HG02759 (cell line): Measurements from ENCODE around the gene DNAJC3.
A peak's percentile ranks its signal among the peaks of the same experiment; 100 is the strongest.
"Not testable (repeated sequence)": the region's sequence is repeated elsewhere in the genome, so short reads cannot be mapped to it uniquely, and the experiment has no call there.

Experiments used
- ATAC-seq: cut with Tn5 transposase; IDR thresholded peaks from one replicate; pipeline ENCODE4 v1.9.1; 2021; ENCODE audit warnings: mild to moderate bottlenecking, moderate library complexity; ENCODE audit not compliant: unreplicated experiment

Gene DNAJC3

GRCh38 chr13:95671597-95671996, 5.3 kb upstream of the DNAJC3 start:
- no peak for ATAC-seq

GRCh38 chr13:95676105-95676761, 706 bp upstream of the DNAJC3 start:
- ATAC-seq, result peak; percentile 15

GRCh38 chr13:95677564-95678266, 776 bp downstream of the DNAJC3 start:
- ATAC-seq, result peak; percentile 16

GRCh38 chr13:95678967-95679366, 2.0 kb downstream of the DNAJC3 start:
- ATAC-seq, result no peak

GRCh38 chr13:95679722-95680121, 2.8 kb downstream of the DNAJC3 start:
- ATAC-seq, result no peak

- no peak for ATAC-seq
Observed at GRCh38 chr13:95684418-95684817, 7.5 kb downstream of the DNAJC3 start.

GRCh38 chr13:95684960-95685359, 8.0 kb downstream of the DNAJC3 start:
- not testable (repeated sequence) for ATAC-seq

GRCh38 chr13:95689582-95689926, 12.6 kb downstream of the DNAJC3 start:
- ATAC-seq, result no peak

GRCh38 chr13:95690986-95691385, 14.0 kb downstream of the DNAJC3 start:
- not testable (repeated sequence) for ATAC-seq

GRCh38 chr13:95697052-95697680, 20.2 kb downstream of the DNAJC3 start:
- no peak for ATAC-seq

- peak; percentile 44 for ATAC-seq
Observed at GRCh38 chr13:95698047-95698749, 21.3 kb downstream of the DNAJC3 start.

- no peak for ATAC-seq
Observed at GRCh38 chr13:95703576-95703975, 26.6 kb downstream of the DNAJC3 start.

GRCh38 chr13:95704510-95704909, 27.6 kb downstream of the DNAJC3 start:
- ATAC-seq, result no peak

- no peak for ATAC-seq
Observed at GRCh38 chr13:95706356-95706755, 29.4 kb downstream of the DNAJC3 start.

GRCh38 chr13:95707035-95707434, 30.1 kb downstream of the DNAJC3 start:
- no peak for ATAC-seq

- ATAC-seq, result no peak
Observed at GRCh38 chr13:95707442-95708390, 30.8 kb downstream of the DNAJC3 start.

GRCh38 chr13:95708391-95708774, 31.4 kb downstream of the DNAJC3 start:
- ATAC-seq, result no peak

GRCh38 chr13:95708811-95709500, 32.0 kb downstream of the DNAJC3 start:
- no peak for ATAC-seq

GRCh38 chr13:95710313-95710712, 33.4 kb downstream of the DNAJC3 start:
- no peak for ATAC-seq

- ATAC-seq, result not testable (repeated sequence)
Observed at GRCh38 chr13:95712846-95713245, 35.9 kb downstream of the DNAJC3 start.
